CD4-positive, alpha-beta T cell (primary cell): Measurements from ENCODE around the gene TTC23L. TPM values are rescaled to one million over a fixed set of nuclear protein-coding genes. Genes with fewer than 3 reads are reported as not detected.

ENCODE experiments used
- ATAC-seq: fragments of 200-7000 bp; cut with Tn5 transposase; one replicate; pipeline ENCODE4 v1.10.0; 2022; ENCODE audit warnings: mild to moderate bottlenecking; ENCODE audit not compliant: poor library complexity
- CTCF ChIA-PET: fragments of 350-600 bp; sonication (Branson Sonifier 250); formaldehyde crosslinking; loops from one replicate; lab custom pipeline; 2021; ENCODE audit warnings: antibody characterized with exemption, inconsistent platforms; lab: Charles Lee
- POLR2A ChIA-PET: fragments of 350-600 bp; sonication (Branson Sonifier 250); formaldehyde crosslinking; loops from one replicate; lab custom pipeline; 2021; ENCODE audit warnings: antibody characterized with exemption, inconsistent platforms; lab: Charles Lee
- DNase-seq, 14 experiments: peaks; one replicate each; pipeline ENCODE4 v3.0.0-alpha.2; 2013 to 2020; ENCODE audit warnings: mixed read lengths in 2 of 14
- H3K27ac ChIP-seq, 2 donors: one replicate each; pipeline versions ENCODE4 v1.5.1 to v1.7.0; 2013; ENCODE audit warnings: low read length in 2 of 2, low read depth in 1 of 2, mild to moderate bottlenecking in 1 of 2
- H3K27me3 ChIP-seq, 2 experiments: 1 replicate in 1 of 2; 2 replicates in 1 of 2; pipeline versions ENCODE4 v1.6.1 to v1.7.0; 2013; ENCODE audit warnings: low read length in 2 of 2, control low read depth in 1 of 2, mild to moderate bottlenecking in 1 of 2, moderate library complexity in 1 of 2; ENCODE audit not compliant: insufficient read depth in 2 of 2, control insufficient read depth in 1 of 2
- H3K36me3 ChIP-seq: one replicate; pipeline ENCODE4 v1.6.1; 2013; ENCODE audit warnings: low read length, control low read depth; ENCODE audit not compliant: insufficient read depth
- H3K4me1 ChIP-seq: one replicate; pipeline ENCODE4 v1.6.1; 2013; ENCODE audit warnings: low read length, control low read depth; ENCODE audit not compliant: insufficient read depth
- H3K4me3 ChIP-seq: one replicate; pipeline ENCODE4 v1.5.1; 2013; ENCODE audit warnings: mild to moderate bottlenecking, low read length, moderate library complexity
- H3K9me3 ChIP-seq, 2 experiments: 1 replicate in 1 of 2; 2 replicates in 1 of 2; pipeline versions ENCODE4 v1.6.1 to v1.7.0; 2013; ENCODE audit warnings: low read length in 2 of 2, mild to moderate bottlenecking in 2 of 2, control low read depth in 1 of 2, moderate library complexity in 1 of 2; ENCODE audit not compliant: control insufficient read depth in 1 of 2, insufficient read depth in 1 of 2
- H3K27ac Mint-ChIP-seq: one replicate; pipeline ENCODE4 v1.8.0; 2020; ENCODE audit warnings: mixed read lengths
- H3K27me3 Mint-ChIP-seq: one replicate; pipeline ENCODE4 v1.8.0; 2021; ENCODE audit warnings: mixed read lengths
- H3K36me3 Mint-ChIP-seq: one replicate; pipeline ENCODE4 v1.8.0; 2021; ENCODE audit warnings: low read depth, mixed read lengths
- H3K4me1 Mint-ChIP-seq: one replicate; pipeline ENCODE4 v1.8.0; 2021; ENCODE audit warnings: low read depth, mixed read lengths
- H3K4me3 Mint-ChIP-seq: one replicate; pipeline ENCODE4 v1.8.0; 2020; ENCODE audit warnings: mild to moderate bottlenecking, mixed read lengths
- H3K9me3 Mint-ChIP-seq: one replicate; pipeline ENCODE4 v1.8.0; 2020; ENCODE audit warnings: mixed read lengths
- CTCF ChIP-seq: fragments of 200-600 bp; IDR thresholded peaks from one replicate; pipeline ENCODE4 v1.8.0; 2022; ENCODE audit warnings: antibody characterized with exemption, mild to moderate bottlenecking
- intact Hi-C, 2 experiments: fragments of 100-400 bp; cut with DNase I in 1 of 2; cut with micrococcal nuclease in 1 of 2; formaldehyde crosslinking; loops; one replicate each; pipeline versions ENCODE4 v1.15.1 to v1.9.0; 2023 to 2025; cut with DNase I, micrococcal nuclease
- total RNA-seq, 174 experiments: library from RNA in 2 of 174; stranded (reverse) in 2 of 174; gene quantifications; one replicate each; pipeline ENCODE4 v1.2.3 and lab custom pipeline; 2021 to 2026

Gene TTC23L
- total RNA-seq, 2 experiments from 2014 or later, result 0.20 TPM; not detected in 1

- no peak overlapping the region for H3K27ac Mint-ChIP-seq
- no peaks in the 10 kb centered on the region for H3K4me1 Mint-ChIP-seq
- H3K9me3 Mint-ChIP-seq, result no peaks in the 10 kb centered on the region
- H3K4me1 ChIP-seq, result no peaks in the 10 kb centered on the region
- intact Hi-C loops, result loop anchor here in 1 of 2 experiments (5.0 kb wide), 1 partner anchor 427 kb away; no protein-coding TSS in a partner anchor
- TF ChIP-seq CTCF, result no peak
- no peaks in the 10 kb centered on the region for H3K27me3 Mint-ChIP-seq
- CTCF ChIA-PET, result interaction anchor here (0.8 to 2.4 kb wide), 6 partner anchors 13 to 413 kb away, joined by 3 to 12 read pairs (median 4); no protein-coding TSS in a partner anchor
- DNase-seq (no peak), ATAC-seq (no peak)
- no peaks in the 10 kb centered on the region for H3K27me3 ChIP-seq
- no peak overlapping the region for H3K4me3 ChIP-seq
- POLR2A ChIA-PET, result no interaction called here
- no peak overlapping the region for H3K27ac ChIP-seq
- H3K36me3 Mint-ChIP-seq, result peaks cover 7% of the 10 kb centered on the region
- H3K4me3 Mint-ChIP-seq, result no peak overlapping the region
- H3K9me3 ChIP-seq, result no peaks in the 10 kb centered on the region
- H3K36me3 ChIP-seq, result no peaks in the 10 kb centered on the region
These were observed 60.1 kb downstream of the TTC23L start for GRCh38 chr5:34899066-34899465.

GRCh38 chr5:34900652-34901051, 61.7 kb downstream of the TTC23L start:
- H3K27me3 ChIP-seq, result no peaks in the 10 kb centered on the region
- H3K9me3 ChIP-seq, result no peaks in the 10 kb centered on the region
- no peaks in the 10 kb centered on the region for H3K4me1 ChIP-seq
- Mint-ChIP-seq H3K9me3 (no peaks in the 10 kb centered on the region), H3K4me1 (no peaks in the 10 kb centered on the region), H3K27ac (no peak overlapping the region), H3K4me3 (no peak overlapping the region), H3K27me3 (no peaks in the 10 kb centered on the region), H3K36me3 (peaks cover 11% of the 10 kb centered on the region)
- intact Hi-C loops, result no loop called here
- CTCF ChIA-PET, result interaction anchor here (0.6 kb wide), 1 partner anchor 57 kb away, joined by 3 read pairs; no protein-coding TSS in a partner anchor
- POLR2A ChIA-PET, result no interaction called here
- DNase-seq, result no peak
- no peak for ATAC-seq
- TF ChIP-seq CTCF, result no peak
- no peak overlapping the region for H3K4me3 ChIP-seq
- H3K36me3 ChIP-seq, result no peaks in the 10 kb centered on the region
- no peak overlapping the region for H3K27ac ChIP-seq

- Histone ChIP-seq H3K4me3 (no peak overlapping the region), H3K36me3 (peaks cover 3% of the 10 kb centered on the region), H3K9me3 (no peaks in the 10 kb centered on the region), H3K4me1 (no peaks in the 10 kb centered on the region), H3K27ac (no peak overlapping the region), H3K27me3 (no peaks in the 10 kb centered on the region)
- TF ChIP-seq CTCF, result no peak
- Mint-ChIP-seq H3K36me3 (peaks cover 20% of the 10 kb centered on the region), H3K4me3 (no peak overlapping the region), H3K27me3 (no peaks in the 10 kb centered on the region), H3K9me3 (no peaks in the 10 kb centered on the region), H3K4me1 (no peaks in the 10 kb centered on the region), H3K27ac (no peak overlapping the region)
- DNase-seq (no peak), ATAC-seq (no peak)
- ChIA-PET POLR2A (interaction anchor here (1.3 kb wide), 1 partner anchor 12 kb away, joined by 6 read pairs; the partner anchor contains the start of genes BRIX1 and RAD1), CTCF (no interaction called here)
- intact Hi-C loops, result no loop called here
These were observed 64.3 kb downstream of the TTC23L start for GRCh38 chr5:34903260-34903659.
